Measurements from ENCODE around the gene ARL3.
"Not testable (repeated sequence)": the region's sequence is repeated elsewhere in the genome, so short reads cannot be mapped to it uniquely, and the experiment has no call there.

Gene ARL3

GRCh38 chr10:102701796-102702195 lies 12.4 kb downstream of the ARL3 start:
- DNase-seq: no peak

GRCh38 chr10:102701272-102701671 lies 12.9 kb downstream of the ARL3 start:
- no peak for DNase-seq

- DNase-seq: no peak
These were observed 15.3 kb downstream of the ARL3 start for GRCh38 chr10:102698894-102699293.

- peak in 1 of 2 donors; percentile 35 for DNase-seq
These were observed 17.5 kb downstream of the ARL3 start for GRCh38 chr10:102696736-102697135.

- DNase-seq: not testable (repeated sequence)
These were observed 18.8 kb downstream of the ARL3 start for GRCh38 chr10:102695401-102695800.

- DNase-seq: no peak
These were observed 22.7 kb downstream of the ARL3 start for GRCh38 chr10:102691285-102692066.

GRCh38 chr10:102683736-102684135 lies 30.5 kb downstream of the ARL3 start:
- DNase-seq: no peak

GRCh38 chr10:102682981-102683380 lies 31.2 kb downstream of the ARL3 start:
- no peak for DNase-seq

GRCh38 chr10:102682416-102682815 lies 31.8 kb downstream of the ARL3 start:
- DNase-seq: no peak

GRCh38 chr10:102681696-102682095 lies 32.5 kb downstream of the ARL3 start:
- DNase-seq: no peak

GRCh38 chr10:102679596-102679995 lies 34.6 kb downstream of the ARL3 start:
- DNase-seq: no peak

- peak; percentile 38 to 76 for DNase-seq
These were observed 35.3 kb downstream of the ARL3 start for GRCh38 chr10:102678842-102679289.

GRCh38 chr10:102678068-102678400 lies 36.2 kb downstream of the ARL3 start:
- DNase-seq: no peak

- DNase-seq: no peak
These were observed 36.7 kb downstream of the ARL3 start for GRCh38 chr10:102677331-102678067.

GRCh38 chr10:102676534-102677315 lies 37.5 kb downstream of the ARL3 start:
- no peak for DNase-seq

- peak; percentile 75 to 82 for DNase-seq
These were observed 38.3 kb downstream of the ARL3 start for GRCh38 chr10:102675666-102676533.

GRCh38 chr10:102675011-102675665 lies 39.1 kb downstream of the ARL3 start:
- DNase-seq: no peak

GRCh38 chr10:102674566-102674965 lies 39.6 kb downstream of the ARL3 start:
- DNase-seq: peak in 1 of 2 donors; percentile 7

GRCh38 chr10:102673819-102674511 lies 40.2 kb downstream of the ARL3 start:
- peak; percentile 73 to 78 for DNase-seq

GRCh38 chr10:102673236-102673818 lies 40.9 kb downstream of the ARL3 start:
- DNase-seq: no peak
